ENCODE measurements around the gene SPSB1.
A peak's percentile ranks its signal among the peaks of the same experiment; 100 is the strongest.
"Not testable (repeated sequence)": the region's sequence is repeated elsewhere in the genome, so short reads cannot be mapped to it uniquely, and the experiment has no call there.

Gene SPSB1

DNA sequence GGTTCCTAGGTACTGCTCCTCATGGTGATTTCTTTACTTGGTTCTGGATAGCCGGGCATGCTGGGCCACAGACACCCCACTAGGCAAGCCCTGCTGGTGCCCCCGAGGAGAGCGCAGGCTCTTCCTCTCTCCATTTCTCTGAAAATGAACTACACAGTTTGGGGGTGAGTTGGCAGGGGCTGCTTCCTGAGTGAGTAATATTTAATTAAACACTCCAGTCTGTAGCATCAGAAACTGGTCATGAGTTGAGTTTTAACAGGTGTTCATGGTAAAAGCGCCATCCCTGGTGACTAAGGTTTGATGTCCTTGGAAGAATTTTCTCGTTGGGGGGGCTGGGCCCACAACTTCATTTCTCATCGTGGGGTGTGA, 1.7 kb downstream of the SPSB1 start:
- H3K4me1 Mint-ChIP-seq = peaks cover 0 to 5% of the 10 kb centered on the region in 2 donors
- H3K4me3 Mint-ChIP-seq = no peak overlapping the region
- H3K27me3 Mint-ChIP-seq = no peaks in the 10 kb centered on the region
- no peaks in the 10 kb centered on the region for H3K36me3 Mint-ChIP-seq
- no peak overlapping the region for H3K27ac Mint-ChIP-seq
- H3K9me3 Mint-ChIP-seq = no peaks in the 10 kb centered on the region
- ATAC-seq (replicated peaks) (peak in 1 of 2 donors; percentile 28), DNase-seq (no peak)

DNA sequence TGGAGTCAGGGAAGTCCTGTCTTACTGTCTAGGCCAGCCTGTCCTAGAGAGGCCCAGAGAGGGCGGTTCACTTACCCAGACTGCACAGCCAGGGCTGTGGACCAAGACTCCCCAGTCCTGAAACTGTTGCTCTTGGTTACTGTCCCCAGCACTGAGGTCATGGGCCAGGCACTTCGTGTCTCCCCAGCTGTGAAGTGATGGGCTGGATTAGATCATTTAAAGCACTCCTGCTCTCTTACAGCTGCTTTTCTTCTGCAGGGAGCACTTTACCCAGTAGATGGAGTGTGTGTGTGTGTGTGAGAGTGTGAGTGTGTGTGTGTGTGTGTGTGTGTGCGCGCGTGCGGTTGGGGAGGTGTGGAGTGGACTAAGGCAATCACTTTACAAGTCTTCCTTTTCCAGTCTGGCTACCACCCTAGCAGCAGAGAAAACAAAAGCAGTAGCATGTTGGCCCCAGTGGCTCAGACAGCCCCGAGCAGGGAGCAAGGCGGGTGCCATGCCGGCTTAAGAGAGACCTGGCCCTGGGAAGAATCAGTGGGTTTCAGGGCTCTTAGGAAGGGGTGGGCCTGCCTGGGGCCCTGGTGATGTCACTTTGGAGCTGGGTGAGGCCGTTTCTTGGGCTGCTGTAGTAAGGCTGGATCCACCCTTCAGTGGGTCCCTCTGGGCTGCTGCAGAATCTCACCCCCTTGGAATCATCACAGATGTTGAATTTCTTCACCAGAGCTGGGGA, 2.4 kb downstream of the SPSB1 start:
- Mint-ChIP-seq H3K4me1 (peaks cover under 1 to 5% of the 10 kb centered on the region in 2 donors), H3K9me3 (no peaks in the 10 kb centered on the region), H3K36me3 (no peaks in the 10 kb centered on the region), H3K4me3 (no peak overlapping the region), H3K27me3 (no peaks in the 10 kb centered on the region), H3K27ac (no peak overlapping the region)
- DNase-seq (no peak), ATAC-seq (replicated peaks) (peak; percentile 41 to 45)

DNA sequence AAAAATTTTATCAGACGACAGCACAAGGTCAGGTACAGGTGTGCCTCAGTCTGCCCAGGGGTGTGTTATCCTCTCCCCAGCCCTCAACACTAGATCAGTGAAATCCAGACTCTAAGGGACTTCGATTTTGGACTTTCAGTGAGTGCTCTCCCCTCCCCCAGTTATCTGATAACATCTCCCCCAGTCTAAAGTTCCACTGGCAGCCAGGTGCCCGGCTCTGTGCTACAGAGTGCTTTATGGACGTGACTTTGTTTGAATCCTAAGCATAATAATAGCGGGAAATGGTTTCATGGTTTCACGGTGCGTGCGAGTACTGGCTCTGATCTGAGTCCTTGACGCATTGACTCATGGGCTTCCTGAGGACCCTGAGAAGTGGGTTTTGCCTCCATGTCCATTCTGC, 3.2 kb downstream of the SPSB1 start:
- no peak for ATAC-seq (replicated peaks)
- Mint-ChIP-seq H3K27me3 (no peaks in the 10 kb centered on the region), H3K4me3 (no peak overlapping the region), H3K9me3 (no peaks in the 10 kb centered on the region), H3K36me3 (no peaks in the 10 kb centered on the region), H3K27ac (no peak overlapping the region), H3K4me1 (peaks cover 7 to 13% of the 10 kb centered on the region in 2 donors)
- no peak for DNase-seq

DNA sequence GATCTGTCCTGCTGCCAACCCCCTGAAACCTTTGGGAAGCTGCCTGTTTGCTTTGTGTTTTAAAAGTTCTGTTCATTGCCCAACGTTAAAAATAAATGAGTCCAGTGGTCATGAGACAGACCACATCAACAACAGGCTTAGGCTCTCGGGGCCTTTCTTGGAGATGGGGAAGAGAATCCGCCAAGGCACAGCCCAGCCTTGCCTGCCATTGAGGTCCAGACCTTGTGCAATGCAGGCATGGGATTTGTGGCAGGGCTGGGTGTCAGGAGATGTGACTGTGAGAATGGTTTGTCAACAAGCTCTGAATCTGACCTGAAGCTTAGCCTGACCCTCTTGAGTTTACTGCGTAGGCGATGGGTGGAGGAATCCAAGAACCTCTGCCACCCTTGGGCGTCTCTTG, 4.2 kb downstream of the SPSB1 start:
- no peak for DNase-seq
- Mint-ChIP-seq H3K27me3 (no peaks in the 10 kb centered on the region), H3K4me3 (no peak overlapping the region), H3K9me3 (no peaks in the 10 kb centered on the region), H3K36me3 (no peaks in the 10 kb centered on the region), H3K27ac (no peak overlapping the region), H3K4me1 (peaks cover 8 to 16% of the 10 kb centered on the region in 2 donors)
- no peak for ATAC-seq (replicated peaks)

DNA sequence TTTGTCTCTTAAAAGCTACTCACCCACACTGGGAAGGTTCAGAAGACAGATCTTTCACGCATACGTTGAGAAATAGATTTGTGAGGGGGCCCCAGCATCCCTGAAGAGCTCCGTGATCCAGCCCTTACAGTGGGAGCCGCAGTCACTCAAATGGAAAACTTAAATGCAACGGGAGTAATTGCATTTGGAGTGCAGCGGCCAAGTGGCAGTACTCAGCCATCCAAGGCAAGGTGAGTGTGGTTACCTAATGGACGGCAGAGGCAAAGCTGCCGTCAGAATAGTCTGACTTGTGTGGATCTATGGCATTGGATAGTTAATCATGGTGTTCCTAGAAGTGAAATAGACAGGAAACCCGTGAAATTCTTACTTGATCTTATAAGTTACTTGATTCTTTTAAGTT, 5.1 kb downstream of the SPSB1 start:
- H3K36me3 Mint-ChIP-seq = no peaks in the 10 kb centered on the region
- no peak for DNase-seq
- H3K27me3 Mint-ChIP-seq = no peaks in the 10 kb centered on the region
- ATAC-seq (replicated peaks) = no peak
- H3K4me3 Mint-ChIP-seq = no peak overlapping the region
- peaks cover 18 to 19% of the 10 kb centered on the region in 2 donors for H3K4me1 Mint-ChIP-seq
- peaks cover 0 to under 1% of the 10 kb centered on the region in 2 donors for H3K9me3 Mint-ChIP-seq
- no peak overlapping the region for H3K27ac Mint-ChIP-seq

DNA sequence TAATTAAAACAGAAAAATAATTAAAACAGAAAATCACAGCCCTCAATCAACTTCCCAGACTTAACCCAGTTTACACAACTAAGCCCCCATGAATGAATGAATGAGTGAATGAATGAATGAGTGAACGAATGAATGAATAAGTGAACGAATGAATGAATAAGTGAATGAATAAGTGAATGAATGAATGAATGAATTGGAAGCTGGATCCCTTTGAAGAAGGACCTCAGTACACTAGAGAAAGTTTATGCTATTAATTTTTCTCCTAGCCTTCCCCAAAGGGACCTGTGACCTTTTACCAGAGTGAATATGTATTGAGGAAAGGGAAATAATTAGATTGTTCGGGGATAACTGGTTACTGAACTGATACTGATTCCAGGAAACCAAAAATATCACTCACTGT, 5.6 kb downstream of the SPSB1 start:
- DNase-seq (no peak), ATAC-seq (replicated peaks) (no peak)
- H3K27me3 Mint-ChIP-seq = no peaks in the 10 kb centered on the region
- H3K36me3 Mint-ChIP-seq = no peaks in the 10 kb centered on the region
- no peak overlapping the region for H3K27ac Mint-ChIP-seq
- peaks cover 0 to 1% of the 10 kb centered on the region in 2 donors for H3K9me3 Mint-ChIP-seq
- no peak overlapping the region for H3K4me3 Mint-ChIP-seq
- H3K4me1 Mint-ChIP-seq = peaks cover 22 to 23% of the 10 kb centered on the region in 2 donors

DNA sequence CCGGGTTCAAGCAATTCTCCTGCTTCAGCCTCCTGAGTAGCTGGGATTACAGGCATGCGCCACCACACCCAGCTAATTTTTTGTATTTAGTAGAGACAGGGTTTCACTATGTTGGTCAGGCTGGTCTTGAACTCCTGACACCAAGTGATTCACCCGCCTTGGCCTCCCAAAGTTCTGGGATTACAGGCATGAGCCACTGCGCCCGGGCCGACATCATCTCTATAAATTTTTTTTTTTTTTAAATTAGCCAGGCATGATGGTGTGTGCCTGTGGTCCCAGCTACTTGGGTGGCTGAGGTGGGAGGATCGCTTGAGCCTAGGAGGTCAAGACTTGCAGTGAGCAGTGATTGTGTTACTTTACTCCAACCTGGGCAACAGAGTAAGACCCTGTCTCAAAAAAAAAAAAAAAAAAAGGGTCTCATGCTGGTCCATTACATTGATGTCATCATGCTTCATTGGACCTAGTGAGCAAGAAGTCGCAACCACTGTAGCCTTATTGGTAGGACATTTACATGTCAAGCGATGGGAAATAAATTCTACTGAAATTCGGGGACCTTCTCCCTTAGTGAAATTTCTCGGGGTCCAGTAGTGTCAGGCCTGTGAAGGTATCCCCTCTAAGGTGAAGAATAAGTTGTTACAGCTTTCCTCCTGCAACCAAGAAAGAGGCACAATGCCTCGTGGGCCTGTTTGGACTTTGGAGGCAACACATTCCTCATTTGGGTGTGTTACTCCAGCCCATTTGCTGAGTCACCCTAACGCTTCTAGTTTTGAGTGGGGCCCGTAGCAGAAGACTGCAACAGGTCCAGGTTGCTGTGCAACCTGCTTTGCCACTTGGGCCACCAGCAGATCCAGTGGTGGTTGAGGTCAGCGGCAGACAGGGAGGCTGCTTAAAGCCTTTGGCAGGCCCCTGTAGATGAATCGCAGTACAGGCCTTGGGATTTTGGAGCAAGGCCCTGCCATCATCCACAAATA, 7.2 kb downstream of the SPSB1 start:
- H3K27me3 Mint-ChIP-seq; DNase-seq; H3K36me3 Mint-ChIP-seq; H3K4me3 Mint-ChIP-seq; H3K9me3 Mint-ChIP-seq; ATAC-seq (replicated peaks); H3K27ac Mint-ChIP-seq: not testable (repeated sequence)
- peaks cover 24 to 26% of the 10 kb centered on the region in 2 donors for H3K4me1 Mint-ChIP-seq

DNA sequence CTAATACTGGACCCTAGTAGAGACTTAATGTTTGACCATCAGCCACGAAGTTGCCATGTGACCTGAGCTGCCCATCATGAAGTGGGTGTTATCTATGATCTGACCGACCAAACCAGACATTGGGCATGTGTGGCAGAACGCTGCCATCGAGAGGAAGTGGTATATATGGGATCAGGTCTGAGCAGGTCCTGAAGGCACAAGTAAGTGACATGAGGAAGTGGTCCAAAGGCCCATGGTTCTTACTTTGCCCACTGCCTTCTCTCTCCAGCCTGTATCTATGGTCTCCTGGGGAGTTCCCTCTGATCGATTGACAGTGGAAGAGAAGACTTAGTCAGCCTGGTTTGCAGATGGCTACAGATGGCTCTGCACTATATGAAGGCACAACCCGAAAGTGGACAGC, 7.9 kb downstream of the SPSB1 start:
- no peak overlapping the region for H3K27ac Mint-ChIP-seq
- H3K4me3 Mint-ChIP-seq = no peak overlapping the region
- H3K36me3 Mint-ChIP-seq = no peaks in the 10 kb centered on the region
- peak; percentile 44 to 58 for ATAC-seq (replicated peaks)
- no peaks in the 10 kb centered on the region for H3K27me3 Mint-ChIP-seq
- H3K9me3 Mint-ChIP-seq = peaks cover 0 to 1% of the 10 kb centered on the region in 2 donors
- peaks cover 24 to 33% of the 10 kb centered on the region in 2 donors for H3K4me1 Mint-ChIP-seq
- no peak for DNase-seq

DNA sequence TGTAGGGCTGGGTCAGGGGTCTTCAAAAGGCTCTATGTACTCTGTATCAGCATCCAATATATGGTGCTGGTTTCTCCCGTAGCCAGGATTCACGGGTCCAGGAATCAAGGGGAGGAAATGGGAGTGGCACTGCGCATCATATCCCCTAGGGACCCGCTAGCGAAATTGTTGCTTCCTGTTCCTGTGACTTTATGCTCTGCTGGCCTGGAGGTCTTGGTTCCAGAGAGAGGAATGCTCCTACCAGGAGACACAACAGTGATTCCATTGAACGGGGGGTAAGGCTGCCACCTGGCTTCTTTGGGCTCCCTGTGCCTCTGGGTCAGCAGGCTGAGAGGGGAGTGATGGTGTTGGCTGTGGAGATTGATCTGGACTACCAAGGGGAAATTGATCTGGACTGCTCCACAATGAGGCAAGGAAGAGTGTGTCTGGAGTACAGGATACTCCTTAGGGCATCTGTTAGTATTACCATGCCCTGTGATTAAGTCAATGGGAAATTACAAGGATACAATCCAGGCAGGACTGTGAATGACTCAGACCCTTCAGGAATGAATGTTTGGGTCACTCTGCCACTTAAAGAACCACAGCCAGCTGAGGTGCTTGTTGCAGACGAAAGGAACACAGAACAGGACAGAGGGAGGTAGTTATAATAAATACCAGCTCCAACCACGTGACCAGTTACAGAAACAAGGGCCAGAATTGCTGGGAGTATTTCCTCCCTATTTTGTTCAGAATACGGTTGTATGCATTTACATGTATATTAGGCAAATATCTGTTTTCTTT, 10.2 kb downstream of the SPSB1 start:
- H3K27me3 Mint-ChIP-seq = no peaks in the 10 kb centered on the region
- peak overlapping the region; percentile 23 to 42 for H3K4me3 Mint-ChIP-seq
- H3K27ac Mint-ChIP-seq = no peak overlapping the region
- H3K9me3 Mint-ChIP-seq = peaks cover 0 to 1% of the 10 kb centered on the region in 2 donors
- H3K36me3 Mint-ChIP-seq = no peaks in the 10 kb centered on the region
- peaks cover 28 to 42% of the 10 kb centered on the region in 2 donors for H3K4me1 Mint-ChIP-seq
- DNase-seq (no peak), ATAC-seq (replicated peaks) (peak in 1 of 2 donors; percentile 14)

DNA sequence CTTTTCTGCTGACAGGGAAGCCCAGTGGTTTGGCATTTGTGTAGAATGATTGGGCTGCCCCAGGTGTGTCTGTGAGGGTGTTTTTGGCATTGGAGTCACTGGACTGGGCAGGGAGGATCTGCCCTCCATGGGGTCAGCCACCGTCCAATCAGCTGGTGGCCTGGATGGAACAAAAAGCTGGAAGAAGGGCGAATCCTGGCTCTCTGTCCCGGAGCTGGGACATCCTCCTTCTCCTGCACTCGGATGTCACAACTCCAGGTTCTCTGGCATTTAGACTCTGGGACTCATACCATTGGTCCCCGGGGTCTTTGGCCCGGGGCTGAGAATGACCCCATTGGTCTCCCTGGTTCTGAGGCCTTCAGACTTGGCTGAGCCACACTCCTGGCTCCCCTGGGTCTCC, 11.2 kb downstream of the SPSB1 start:
- H3K9me3 Mint-ChIP-seq = peaks cover 0 to 1% of the 10 kb centered on the region in 2 donors
- H3K27me3 Mint-ChIP-seq = no peaks in the 10 kb centered on the region
- no peak overlapping the region for H3K4me3 Mint-ChIP-seq
- DNase-seq (no peak), ATAC-seq (replicated peaks) (no peak)
- H3K36me3 Mint-ChIP-seq = no peaks in the 10 kb centered on the region
- no peak overlapping the region for H3K27ac Mint-ChIP-seq
- peaks cover 28 to 46% of the 10 kb centered on the region in 2 donors for H3K4me1 Mint-ChIP-seq

DNA sequence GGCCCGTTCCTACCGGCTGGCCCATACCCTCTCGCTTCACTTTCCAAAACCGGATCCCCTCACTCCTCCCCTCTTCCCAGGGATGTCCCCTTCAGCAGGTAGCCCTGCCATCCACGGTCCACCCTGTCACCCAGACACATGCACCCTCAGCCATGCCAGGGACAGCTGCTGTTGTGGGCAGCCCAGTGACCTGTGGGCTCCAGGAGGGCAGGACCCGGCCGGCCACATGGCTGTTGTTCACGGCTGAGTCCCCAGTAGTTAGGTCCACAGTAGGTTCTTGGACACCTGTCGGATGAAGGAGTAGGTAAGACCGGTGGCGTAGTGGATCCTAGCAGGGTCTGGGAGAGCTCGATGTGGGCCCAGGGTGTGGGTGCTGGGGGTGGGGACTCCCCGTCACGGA, 12.5 kb downstream of the SPSB1 start:
- Mint-ChIP-seq H3K36me3 (no peaks in the 10 kb centered on the region), H3K27ac (peak overlapping the region; percentile 10)
- DNase-seq = no peak

DNA sequence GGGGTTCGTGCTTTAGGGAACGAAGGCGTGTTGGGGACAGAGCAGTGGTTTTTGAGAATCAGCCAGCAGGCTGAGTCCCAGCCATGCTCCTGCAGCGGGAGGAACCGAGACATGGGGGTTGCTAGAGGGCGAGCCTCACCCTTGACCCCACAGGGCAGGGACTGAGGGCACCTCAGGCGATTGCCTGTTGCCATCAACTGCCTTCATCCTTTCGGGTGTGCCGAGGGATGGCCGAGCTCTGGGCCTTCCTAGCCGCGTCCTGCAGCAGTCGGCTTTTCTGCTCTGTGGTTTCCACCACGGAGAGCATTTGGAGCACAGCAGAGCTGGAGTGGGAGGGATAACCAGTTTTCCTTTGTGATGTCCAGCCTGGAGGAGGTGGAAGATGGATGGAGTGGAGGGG, 13.3 kb downstream of the SPSB1 start:
- Mint-ChIP-seq H3K4me3 (peak overlapping the region in 1 of 2 donors; percentile 9), H3K9me3 (peaks cover 0 to 1% of the 10 kb centered on the region in 2 donors), H3K4me1 (peaks cover 23 to 44% of the 10 kb centered on the region in 2 donors), H3K27ac (no peak overlapping the region), H3K27me3 (no peaks in the 10 kb centered on the region), H3K36me3 (no peaks in the 10 kb centered on the region)
- DNase-seq (no peak), ATAC-seq (replicated peaks) (no peak)

More for the DNA sequence above, 12.5 kb downstream of the SPSB1 start:
- no peak overlapping the region for H3K4me3 Mint-ChIP-seq
- no peak for ATAC-seq (replicated peaks)
- H3K9me3 Mint-ChIP-seq = peaks cover 0 to 1% of the 10 kb centered on the region in 2 donors
- H3K4me1 Mint-ChIP-seq = peaks cover 30 to 50% of the 10 kb centered on the region in 2 donors
- no peaks in the 10 kb centered on the region for H3K27me3 Mint-ChIP-seq

DNA sequence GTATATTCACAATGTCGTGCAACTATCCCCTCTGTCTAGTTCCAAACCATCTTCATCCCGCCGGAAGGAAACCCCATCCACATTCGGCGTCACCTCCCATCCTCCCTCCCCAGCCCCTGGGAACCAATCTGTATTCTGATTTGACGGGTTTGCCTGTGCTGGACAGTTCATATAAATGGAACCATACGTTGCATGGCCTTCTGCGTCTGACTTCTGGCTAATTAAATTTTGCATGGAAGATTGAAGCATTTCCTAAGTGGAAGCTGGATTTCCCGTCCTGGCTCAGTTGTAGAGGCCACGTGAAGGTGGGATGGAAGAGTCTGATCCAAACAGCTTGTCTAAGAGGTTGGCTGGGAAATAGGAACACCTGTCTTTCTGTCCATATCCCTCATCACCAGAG, 14.6 kb downstream of the SPSB1 start:
- Mint-ChIP-seq H3K4me1 (peaks cover 20 to 39% of the 10 kb centered on the region in 2 donors), H3K9me3 (peaks cover 0 to 1% of the 10 kb centered on the region in 2 donors), H3K27me3 (no peaks in the 10 kb centered on the region), H3K4me3 (no peak overlapping the region), H3K36me3 (no peaks in the 10 kb centered on the region), H3K27ac (peak overlapping the region; percentile 5)
- ATAC-seq (replicated peaks) = no peak
- no peak for DNase-seq

DNA sequence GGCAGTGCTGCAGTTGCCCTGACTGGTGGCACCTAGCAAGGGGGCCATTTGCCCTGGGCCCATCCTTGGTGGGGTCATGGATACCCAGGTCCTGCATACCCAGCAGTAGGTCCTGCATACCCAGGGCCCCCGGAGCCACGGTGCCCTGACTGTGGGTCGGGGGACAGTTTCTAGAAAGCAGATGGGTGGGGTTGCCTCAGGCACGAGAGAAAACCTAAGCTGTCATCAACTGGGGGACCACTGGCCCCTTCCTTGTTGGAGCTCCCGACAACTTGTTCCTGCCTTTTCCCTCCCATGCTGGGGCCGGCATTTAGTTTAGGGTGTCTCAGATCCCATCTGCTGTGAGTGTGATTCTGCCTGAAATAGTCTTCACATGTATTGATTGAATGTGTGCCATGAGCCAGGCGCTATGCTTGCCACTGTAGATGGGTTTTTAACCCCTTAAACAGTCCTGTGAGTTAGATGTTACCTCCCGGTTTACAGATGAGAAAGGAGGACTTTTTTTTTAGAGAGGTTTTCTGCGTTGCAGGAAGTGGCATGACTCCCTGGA, 15.6 kb downstream of the SPSB1 start:
- DNase-seq (no peak), ATAC-seq (replicated peaks) (no peak)
- Mint-ChIP-seq H3K27ac (no peak overlapping the region), H3K9me3 (no peaks in the 10 kb centered on the region), H3K27me3 (no peaks in the 10 kb centered on the region), H3K4me1 (peaks cover 16 to 29% of the 10 kb centered on the region in 2 donors), H3K36me3 (no peaks in the 10 kb centered on the region), H3K4me3 (no peak overlapping the region)
